NCI-H146 treated with DMSO at 0.1 percent for 48 hours (cell line): ENCODE data around the gene ZSCAN18.

ENCODE experiments used
- DNase-seq: peaks from one replicate; lab custom pipeline; 2025; ENCODE audit not compliant: unreplicated experiment; lab: John Stamatoyannopoulos, UW

ZSCAN18 gene

GRCh38 chr19:58045411-58046050, 52.5 kb downstream of the ZSCAN18 start:
- DNase-seq: no peak

- no peak for DNase-seq
Measured at GRCh38 chr19:58044886-58045285, 53.1 kb downstream of the ZSCAN18 start.

- no peak for DNase-seq
Measured at GRCh38 chr19:58044391-58044790, 53.6 kb downstream of the ZSCAN18 start.

GRCh38 chr19:58042495-58043340, 55.3 kb downstream of the ZSCAN18 start:
- DNase-seq: no peak

- no peak for DNase-seq
Measured at GRCh38 chr19:58040751-58041525, 57.1 kb downstream of the ZSCAN18 start.

- DNase-seq: no peak
Measured at GRCh38 chr19:58038688-58039204, 59.3 kb downstream of the ZSCAN18 start.

- no peak for DNase-seq
Measured at GRCh38 chr19:58037927-58038687, 59.9 kb downstream of the ZSCAN18 start.

- DNase-seq: no peak
Measured at GRCh38 chr19:58035863-58036262, 62.2 kb downstream of the ZSCAN18 start.

- DNase-seq: no peak
Measured at GRCh38 chr19:58034477-58034793, 63.6 kb downstream of the ZSCAN18 start.
